Testis (tissue), 2 donors: ENCODE measurements around the gene ZC3H7A.

Experiments used
- CTCF ChIP-seq, 3 experiments: fragments of 450-650 bp in 2 of 3; fragments of 200-600 bp in 1 of 3; sonication (generic) in 1 of 3; IDR thresholded peaks; one replicate each; pipeline ENCODE4 v1.5.1; 2016 to 2019; ENCODE audit warnings: antibody characterized with exemption in 3 of 3, mild to moderate bottlenecking in 2 of 3, moderate library complexity in 1 of 3
- POLR2A ChIP-seq: fragments of 450-650 bp; IDR thresholded peaks from one replicate; pipeline ENCODE4 v1.6.1; 2017; ENCODE audit warnings: antibody characterized with exemption, mild to moderate bottlenecking, moderate library complexity

GRCh38 chr16:11722468-11722808 lies 74.6 kb downstream of the ZC3H7A start:
- TF ChIP-seq POLR2A, result no peak
- no peak for TF ChIP-seq CTCF (IDR thresholded peaks at IDR 0.05)
